Measurements from ENCODE around the gene NINL.
A peak's percentile ranks its signal among the peaks of the same experiment; 100 is the strongest.
"Not testable (repeated sequence)": the region's sequence is repeated elsewhere in the genome, so short reads cannot be mapped to it uniquely, and the experiment has no call there.

NINL gene

GRCh38 chr20:25508083-25508770, 77.1 kb downstream of the NINL start:
- H3K4me3 ChIP-seq = no peak overlapping the region
- H3K27ac ChIP-seq = peak overlapping the region in 1 of 2 donors; percentile 32
- no peak for TF ChIP-seq CTCF (IDR thresholded peaks at IDR 0.05)
- no peak for DNase-seq (ENCODE audit: low spot score)

- no peak for DNase-seq (ENCODE audit: low spot score)
- no peak for TF ChIP-seq CTCF (IDR thresholded peaks at IDR 0.05)
- Histone ChIP-seq H3K27ac (no peak overlapping the region), H3K4me3 (no peak overlapping the region)
Measured at GRCh38 chr20:25507385-25508082, 77.8 kb downstream of the NINL start.

- no peak overlapping the region for H3K27ac ChIP-seq
- no peak for TF ChIP-seq CTCF (IDR thresholded peaks at IDR 0.05)
- DNase-seq (ENCODE audit: low spot score) = no peak
- no peak overlapping the region for H3K4me3 ChIP-seq
Measured at GRCh38 chr20:25504366-25505135, 80.8 kb downstream of the NINL start.

DNA sequence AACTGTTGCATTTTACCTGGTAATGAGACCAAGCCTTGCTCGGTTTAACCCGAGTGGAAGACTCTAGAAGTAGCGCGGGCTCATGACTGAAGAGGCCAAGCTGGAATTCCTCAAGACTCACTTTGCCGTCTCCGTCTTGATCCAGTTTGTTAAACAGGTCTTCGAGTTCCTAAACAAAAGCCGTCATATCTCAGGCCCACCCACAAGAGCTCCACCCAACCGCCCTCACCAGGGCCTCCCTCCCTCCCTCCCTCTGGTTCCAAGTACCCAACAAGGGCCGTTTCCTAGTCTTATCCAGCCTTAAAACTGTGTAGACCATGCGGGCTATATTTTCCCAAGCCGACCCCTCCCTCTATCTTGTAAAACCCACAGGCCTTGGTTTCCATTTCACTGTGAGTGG, 81.4 kb downstream of the NINL start:
- TF ChIP-seq CTCF (IDR thresholded peaks at IDR 0.05) = no peak
- no peak overlapping the region for H3K27ac ChIP-seq
- no peak for DNase-seq (ENCODE audit: low spot score)

DNA sequence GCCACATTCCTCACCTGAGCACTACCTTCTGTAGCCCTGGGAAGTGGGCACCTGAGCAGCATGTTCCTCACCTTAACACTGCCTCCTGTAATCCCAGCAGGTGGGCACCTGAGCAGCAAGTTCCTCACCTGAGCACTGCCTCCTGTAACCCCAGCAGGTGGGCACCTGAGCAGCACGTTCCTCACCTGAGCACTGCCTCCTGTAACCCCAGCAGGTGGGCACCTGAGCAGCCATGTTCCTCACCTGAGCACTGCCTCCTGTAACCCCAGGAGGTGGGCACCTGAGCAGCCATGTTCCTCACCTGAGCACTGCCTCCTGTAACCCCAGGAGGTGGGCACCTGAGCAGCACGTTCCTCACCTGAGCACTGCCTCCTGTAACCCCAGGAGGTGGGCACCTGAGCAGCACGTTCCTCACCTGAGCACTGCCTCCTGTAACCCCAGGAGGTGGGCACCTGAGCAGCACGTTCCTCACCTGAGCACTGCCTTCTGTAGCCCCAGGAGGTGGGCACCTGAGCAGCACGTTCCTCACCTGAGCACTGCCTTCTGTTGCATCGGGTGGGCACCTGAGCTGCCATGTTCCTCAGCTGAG, 82.2 kb downstream of the NINL start:
- H3K27ac ChIP-seq; H3K4me3 ChIP-seq; DNase-seq (ENCODE audit: low spot score): not testable (repeated sequence)

More for the DNA sequence above, 81.4 kb downstream of the NINL start:
- no peak overlapping the region for H3K4me3 ChIP-seq

GRCh38 chr20:25500880-25501351, 84.4 kb downstream of the NINL start:
- TF ChIP-seq CTCF (IDR thresholded peaks at IDR 0.05) = no peak

DNA sequence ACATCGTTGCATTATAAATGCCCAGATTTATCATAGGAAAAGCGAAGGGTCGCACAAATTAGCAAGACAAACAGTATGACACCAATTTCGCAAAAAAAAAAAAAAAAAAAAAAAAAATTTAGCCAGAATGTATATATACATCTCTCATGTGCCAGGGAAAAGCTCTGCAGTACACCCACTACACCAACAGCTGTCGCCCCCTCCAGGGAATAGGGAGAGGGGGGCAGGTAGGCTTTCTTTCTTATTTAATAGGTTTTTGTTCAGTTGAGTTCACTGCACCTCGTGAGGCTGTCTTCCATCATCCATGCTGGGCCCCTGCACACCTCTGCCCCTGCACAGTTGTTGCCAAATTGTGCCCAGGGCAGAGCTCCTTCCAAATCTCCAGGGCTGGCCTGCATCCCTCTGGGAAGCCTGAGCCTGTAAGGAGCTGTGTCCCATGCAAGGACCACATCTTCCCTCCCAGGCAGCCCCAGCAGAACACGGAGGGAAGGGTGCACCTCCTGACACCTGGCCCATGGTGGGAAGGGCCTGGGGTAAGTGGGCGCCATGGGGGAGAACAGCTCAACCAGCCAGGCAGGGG, 85.4 kb downstream of the NINL start:
- H3K27ac ChIP-seq = no peak overlapping the region
- no peak for DNase-seq (ENCODE audit: low spot score)
- no peak overlapping the region for H3K4me3 ChIP-seq
- no peak for TF ChIP-seq CTCF (IDR thresholded peaks at IDR 0.05)

More at GRCh38 chr20:25500880-25501351, 84.4 kb downstream of the NINL start:
- Histone ChIP-seq H3K27ac (no peak overlapping the region), H3K4me3 (no peak overlapping the region)
- no peak for DNase-seq (ENCODE audit: low spot score)

Data from coronary artery (tissue), 2 donors.